GM23338 (cell line): Measurements from ENCODE around the gene NFATC1. TPM values are rescaled to one million over a fixed set of nuclear protein-coding genes. Genes with fewer than 3 reads are reported as not detected.

ENCODE experiments used
- ATAC-seq: fragments of 200-7000 bp; cut with Tn5 transposase; 3 replicates; pipeline ENCODE4 v1.9.1; 2020
- DNase-seq: peaks from one replicate; pipeline ENCODE4 v3.0.0-alpha.2; 2015; ENCODE audit warnings: low spot score
- H2AFZ ChIP-seq: fragments of 200-600 bp; sonication (generic); 2 replicates; pipeline ENCODE4 v1.8.0; 2016; ENCODE audit warnings: antibody characterized with exemption, mild to moderate bottlenecking, moderate library complexity
- H3F3A ChIP-seq: fragments of 200-600 bp; sonication (generic); replicated peaks from 2 replicates; pipeline ENCODE4 v1.8.0; 2017; ENCODE audit warnings: antibody characterized with exemption, mixed run types, low read depth
- H3K27ac ChIP-seq: fragments of 200-600 bp; sonication (generic); 2 replicates; pipeline ENCODE4 v1.6.1; 2016; ENCODE audit warnings: low read depth
- H3K27me3 ChIP-seq: fragments of 200-600 bp; sonication (generic); 2 replicates; pipeline ENCODE4 v1.8.0; 2016; ENCODE audit warnings: mild to moderate bottlenecking, mixed run types, moderate library complexity; ENCODE audit not compliant: insufficient read depth
- H3K36me3 ChIP-seq: fragments of 200-600 bp; sonication (generic); 2 replicates; pipeline ENCODE4 v1.8.0; 2016; ENCODE audit warnings: mild to moderate bottlenecking; ENCODE audit not compliant: insufficient read depth
- H3K4me1 ChIP-seq: fragments of 200-600 bp; sonication (generic); 2 replicates; pipeline ENCODE4 v1.8.0; 2016; ENCODE audit warnings: mild to moderate bottlenecking, moderate library complexity; ENCODE audit not compliant: insufficient read depth
- H3K4me2 ChIP-seq: fragments of 200-600 bp; sonication (generic); 2 replicates; pipeline ENCODE4 v1.7.1; 2017; ENCODE audit warnings: mixed run types
- H3K4me3 ChIP-seq: fragments of 200-600 bp; sonication (generic); 2 replicates; pipeline ENCODE4 v1.6.1; 2016; ENCODE audit warnings: mixed run types
- H3K79me2 ChIP-seq: fragments of 200-600 bp; sonication (generic); replicated peaks from 2 replicates; pipeline ENCODE4 v1.8.0; 2017; ENCODE audit warnings: mild to moderate bottlenecking; ENCODE audit not compliant: insufficient read depth
- H3K9me2 ChIP-seq: fragments of 200-600 bp; sonication (generic); 2 replicates; pipeline ENCODE4 v1.8.0; 2017; ENCODE audit not compliant: insufficient read depth
- H4K20me1 ChIP-seq: fragments of 200-600 bp; sonication (generic); replicated peaks from 2 replicates; pipeline ENCODE4 v1.8.0; 2017; ENCODE audit warnings: mild to moderate bottlenecking; ENCODE audit not compliant: insufficient read depth
- H3K27ac Mint-ChIP-seq: 2 replicates; pipeline ENCODE4 v1.8.0; 2020; ENCODE audit warnings: inconsistent platforms, mild to moderate bottlenecking, moderate library complexity, mixed read lengths
- H3K27me3 Mint-ChIP-seq: 3 replicates; pipeline ENCODE4 v1.8.0; 2022; ENCODE audit warnings: low read depth, mild to moderate bottlenecking, moderate library complexity, mixed read lengths, inconsistent platforms; ENCODE audit not compliant: insufficient read depth, poor library complexity
- H3K36me3 Mint-ChIP-seq: 3 replicates; pipeline ENCODE4 v1.8.0; 2021; ENCODE audit warnings: low read depth, mild to moderate bottlenecking, inconsistent platforms, moderate library complexity, mixed read lengths
- H3K4me1 Mint-ChIP-seq: 3 replicates; pipeline ENCODE4 v1.8.0; 2020; ENCODE audit warnings: mild to moderate bottlenecking, inconsistent platforms, mixed read lengths
- H3K4me3 Mint-ChIP-seq: 3 replicates; pipeline ENCODE4 v1.8.0; 2021; ENCODE audit warnings: moderate library complexity, mild to moderate bottlenecking, inconsistent platforms, mixed read lengths
- H3K9me3 Mint-ChIP-seq: 3 replicates; pipeline ENCODE4 v1.8.0; 2020; ENCODE audit warnings: moderate library complexity, mild to moderate bottlenecking, inconsistent platforms, mixed read lengths
- EZH2 ChIP-seq: fragments of 200-600 bp; sonication (generic); IDR thresholded peaks from one replicate; pipeline ENCODE4 v1.8.0; 2017; ENCODE audit warnings: antibody characterized with exemption, mild to moderate bottlenecking, low read depth; ENCODE audit not compliant: unreplicated experiment
- POLR2AphosphoS5 ChIP-seq: IDR thresholded peaks from 2 replicates; pipeline ENCODE4 v1.6.1; 2016; ENCODE audit warnings: antibody characterized with exemption, low read depth
- STAT1 ChIP-seq: IDR thresholded peaks from one replicate; pipeline ENCODE4 v1.6.1; 2016; ENCODE audit warnings: antibody characterized with exemption; ENCODE audit not compliant: unreplicated experiment
- ZNF114 ChIP-seq: fragments of 250-450 bp; sonication (Bioruptor Pico); IDR thresholded peaks from 2 replicates; pipeline ENCODE4 v1.5.0; 2020; ENCODE audit warnings: mild to moderate bottlenecking, moderate library complexity
- ZNF331 ChIP-seq: fragments of 250-450 bp; sonication (Bioruptor Pico); IDR thresholded peaks from 2 replicates; pipeline ENCODE4 v1.5.0; 2020; ENCODE audit warnings: low read depth, mild to moderate bottlenecking, moderate library complexity
- polyA plus RNA-seq: library from polyadenylated mRNA; unstranded; fragments of >200 nt; fragmentation: Nextera tagmentation; extraction: Ambion mirVana; gene quantifications from 2 replicates; pipeline ENCODE4 v1.2.1, GENCODE V29; 2016
- total RNA-seq: library from RNA; depleted of rRNA; stranded (reverse); fragments of >200 nt; shearing (Covaris generic); gene quantifications from 2 replicates; pipeline ENCODE4 v1.2.3, GENCODE V29; 2014
- TF ChIP-seq, protein P1 (sequence below): fragments of 250-450 bp; sonication (Bioruptor Pico); IDR thresholded peaks from 2 replicates; pipeline ENCODE4 v1.5.0; 2020; ENCODE audit warnings: mild to moderate bottlenecking, moderate library complexity

The NFATC1 gene
- total and polyA plus RNA-seq, 2 experiments from 2014 or later: 3.9 to 6.4 TPM

DNA sequence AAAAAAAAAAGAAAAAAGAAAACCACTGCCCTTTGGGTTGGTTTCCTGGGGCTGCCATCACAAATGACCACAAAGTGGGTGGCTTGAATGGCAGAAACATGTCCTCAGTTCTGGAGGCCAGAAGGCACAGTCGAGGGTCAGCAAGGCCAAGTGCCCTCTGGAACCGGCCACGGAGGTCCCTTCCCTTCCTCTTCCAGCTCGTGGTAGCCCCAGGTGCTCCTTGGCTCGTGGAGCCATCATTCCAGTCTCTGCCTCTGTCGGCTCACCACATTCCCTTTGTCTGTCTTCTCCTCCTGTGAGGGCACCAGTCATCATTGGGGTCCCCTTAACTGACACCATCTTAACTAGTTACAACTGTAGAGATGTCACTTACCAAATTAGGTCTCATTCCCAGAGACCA lies 8.5 kb upstream of the NFATC1 start:
- Histone ChIP-seq H3K4me2 (no peak overlapping the region), H3K36me3 (no peaks in the 10 kb centered on the region), H3K4me3 (no peak overlapping the region), H3K79me2 (no peaks in the 10 kb centered on the region), H4K20me1 (no peaks in the 10 kb centered on the region), H3K27ac (no peak overlapping the region), H3F3A (no peaks in the 10 kb centered on the region), H3K9me2 (no peaks in the 10 kb centered on the region), H2AFZ (no peak overlapping the region), H3K4me1 (no peaks in the 10 kb centered on the region), H3K27me3 (peaks cover 31% of the 10 kb centered on the region)
- Mint-ChIP-seq H3K36me3 (no peaks in the 10 kb centered on the region), H3K4me3 (no peak overlapping the region), H3K4me1 (peaks cover 7% of the 10 kb centered on the region; the same call in 2 of the 3 replicates), H3K9me3 (no peaks in the 10 kb centered on the region; the same call in 1 of the 3 replicates), H3K27ac (no peak overlapping the region), H3K27me3 (peaks cover 30% of the 10 kb centered on the region)
- ATAC-seq: no peak
- no peak for DNase-seq
- TF ChIP-seq POLR2AphosphoS5: no peak
- no peak for TF ChIP-seq ZNF331 (CRISPR knock-in tag)

DNA sequence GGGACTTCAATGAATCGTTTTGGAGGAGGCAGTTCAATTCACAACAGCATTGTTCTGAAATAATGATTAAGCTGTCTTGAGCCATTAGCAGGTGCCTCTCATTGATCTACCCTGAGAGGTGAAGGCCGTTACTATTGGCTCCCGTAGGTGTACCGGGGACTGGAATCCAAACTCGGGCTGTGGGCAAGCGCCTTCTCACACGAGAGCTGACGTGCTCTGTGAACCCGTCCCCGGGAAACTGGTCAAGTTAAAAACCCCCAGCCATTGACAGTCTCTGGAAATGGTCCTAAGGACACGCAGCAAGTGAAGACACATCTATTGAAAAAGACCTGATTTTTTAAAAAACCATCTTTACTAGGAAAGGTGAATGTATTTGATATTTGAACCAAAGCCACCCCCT lies 8.1 kb upstream of the NFATC1 start:
- no peak overlapping the region for H3K4me3 ChIP-seq
- Mint-ChIP-seq H3K4me1 (peaks cover 7% of the 10 kb centered on the region; the same call in 2 of the 3 replicates), H3K27ac (no peak overlapping the region), H3K9me3 (no peaks in the 10 kb centered on the region; the same call in 1 of the 3 replicates), H3K4me3 (no peak overlapping the region), H3K36me3 (no peaks in the 10 kb centered on the region), H3K27me3 (peaks cover 34% of the 10 kb centered on the region)
- ATAC-seq: no peak
- H3K4me1 ChIP-seq: no peaks in the 10 kb centered on the region
- TF ChIP-seq EZH2 (no peak), ZNF114 (CRISPR knock-in tag) (no peak), STAT1 (no peak)
- TF ChIP-seq, protein P1, sequence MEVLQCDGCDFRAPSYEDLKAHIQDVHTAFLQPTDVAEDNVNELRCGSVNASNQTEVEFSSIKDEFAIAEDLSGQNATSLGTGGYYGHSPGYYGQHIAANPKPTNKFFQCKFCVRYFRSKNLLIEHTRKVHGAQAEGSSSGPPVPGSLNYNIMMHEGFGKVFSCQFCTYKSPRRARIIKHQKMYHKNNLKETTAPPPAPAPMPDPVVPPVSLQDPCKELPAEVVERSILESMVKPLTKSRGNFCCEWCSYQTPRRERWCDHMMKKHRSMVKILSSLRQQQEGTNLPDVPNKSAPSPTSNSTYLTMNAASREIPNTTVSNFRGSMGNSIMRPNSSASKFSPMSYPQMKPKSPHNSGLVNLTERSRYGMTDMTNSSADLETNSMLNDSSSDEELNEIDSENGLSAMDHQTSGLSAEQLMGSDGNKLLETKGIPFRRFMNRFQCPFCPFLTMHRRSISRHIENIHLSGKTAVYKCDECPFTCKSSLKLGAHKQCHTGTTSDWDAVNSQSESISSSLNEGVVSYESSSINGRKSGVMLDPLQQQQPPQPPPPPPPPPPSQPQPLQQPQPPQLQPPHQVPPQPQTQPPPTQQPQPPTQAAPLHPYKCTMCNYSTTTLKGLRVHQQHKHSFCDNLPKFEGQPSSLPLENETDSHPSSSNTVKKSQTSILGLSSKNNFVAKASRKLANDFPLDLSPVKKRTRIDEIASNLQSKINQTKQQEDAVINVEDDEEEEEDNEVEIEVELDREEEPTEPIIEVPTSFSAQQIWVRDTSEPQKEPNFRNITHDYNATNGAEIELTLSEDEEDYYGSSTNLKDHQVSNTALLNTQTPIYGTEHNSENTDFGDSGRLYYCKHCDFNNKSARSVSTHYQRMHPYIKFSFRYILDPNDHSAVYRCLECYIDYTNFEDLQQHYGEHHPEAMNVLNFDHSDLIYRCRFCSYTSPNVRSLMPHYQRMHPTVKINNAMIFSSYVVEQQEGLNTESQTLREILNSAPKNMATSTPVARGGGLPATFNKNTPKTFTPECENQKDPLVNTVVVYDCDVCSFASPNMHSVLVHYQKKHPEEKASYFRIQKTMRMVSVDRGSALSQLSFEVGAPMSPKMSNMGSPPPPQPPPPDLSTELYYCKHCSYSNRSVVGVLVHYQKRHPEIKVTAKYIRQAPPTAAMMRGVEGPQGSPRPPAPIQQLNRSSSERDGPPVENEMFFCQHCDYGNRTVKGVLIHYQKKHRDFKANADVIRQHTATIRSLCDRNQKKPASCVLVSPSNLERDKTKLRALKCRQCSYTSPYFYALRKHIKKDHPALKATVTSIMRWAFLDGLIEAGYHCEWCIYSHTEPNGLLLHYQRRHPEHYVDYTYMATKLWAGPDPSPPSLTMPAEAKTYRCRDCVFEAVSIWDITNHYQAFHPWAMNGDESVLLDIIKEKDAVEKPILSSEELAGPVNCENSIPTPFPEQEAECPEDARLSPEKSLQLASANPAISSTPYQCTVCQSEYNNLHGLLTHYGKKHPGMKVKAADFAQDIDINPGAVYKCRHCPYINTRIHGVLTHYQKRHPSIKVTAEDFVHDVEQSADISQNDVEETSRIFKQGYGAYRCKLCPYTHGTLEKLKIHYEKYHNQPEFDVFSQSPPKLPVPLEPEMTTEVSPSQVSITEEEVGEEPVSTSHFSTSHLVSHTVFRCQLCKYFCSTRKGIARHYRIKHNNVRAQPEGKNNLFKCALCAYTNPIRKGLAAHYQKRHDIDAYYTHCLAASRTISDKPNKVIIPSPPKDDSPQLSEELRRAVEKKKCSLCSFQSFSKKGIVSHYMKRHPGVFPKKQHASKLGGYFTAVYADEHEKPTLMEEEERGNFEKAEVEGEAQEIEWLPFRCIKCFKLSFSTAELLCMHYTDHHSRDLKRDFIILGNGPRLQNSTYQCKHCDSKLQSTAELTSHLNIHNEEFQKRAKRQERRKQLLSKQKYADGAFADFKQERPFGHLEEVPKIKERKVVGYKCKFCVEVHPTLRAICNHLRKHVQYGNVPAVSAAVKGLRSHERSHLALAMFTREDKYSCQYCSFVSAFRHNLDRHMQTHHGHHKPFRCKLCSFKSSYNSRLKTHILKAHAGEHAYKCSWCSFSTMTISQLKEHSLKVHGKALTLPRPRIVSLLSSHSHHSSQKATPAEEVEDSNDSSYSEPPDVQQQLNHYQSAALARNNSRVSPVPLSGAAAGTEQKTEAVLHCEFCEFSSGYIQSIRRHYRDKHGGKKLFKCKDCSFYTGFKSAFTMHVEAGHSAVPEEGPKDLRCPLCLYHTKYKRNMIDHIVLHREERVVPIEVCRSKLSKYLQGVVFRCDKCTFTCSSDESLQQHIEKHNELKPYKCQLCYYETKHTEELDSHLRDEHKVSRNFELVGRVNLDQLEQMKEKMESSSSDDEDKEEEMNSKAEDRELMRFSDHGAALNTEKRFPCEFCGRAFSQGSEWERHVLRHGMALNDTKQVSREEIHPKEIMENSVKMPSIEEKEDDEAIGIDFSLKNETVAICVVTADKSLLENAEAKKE (CRISPR knock-in tag): no peak
- H3F3A ChIP-seq: no peaks in the 10 kb centered on the region
- no peak overlapping the region for H3K4me2 ChIP-seq
- H3K27me3 ChIP-seq: peaks cover 35% of the 10 kb centered on the region
- no peak for DNase-seq
- H2AFZ ChIP-seq: no peak overlapping the region
- no peaks in the 10 kb centered on the region for H3K36me3 ChIP-seq
- H4K20me1 ChIP-seq: no peaks in the 10 kb centered on the region
- no peaks in the 10 kb centered on the region for H3K79me2 ChIP-seq
- no peak overlapping the region for H3K27ac ChIP-seq
- H3K9me2 ChIP-seq: no peaks in the 10 kb centered on the region
